Upper lobe of left lung (tissue), 6 donors: Measurements from ENCODE around the gene NDUFB7. TPM values are rescaled to one million over a fixed set of nuclear protein-coding genes. Genes with fewer than 3 reads are reported as not detected.
"Not testable (repeated sequence)": the region's sequence is repeated elsewhere in the genome, so short reads cannot be mapped to it uniquely, and the experiment has no call there.

ENCODE experiments used
- ATAC-seq, 2 donors: fragments of 200-7000 bp; cut with Tn5 transposase; one replicate each; pipeline ENCODE4 v1.9.1; 2022; ENCODE audit warnings: mild to moderate bottlenecking in 2 of 2, moderate library complexity in 2 of 2; ENCODE audit not compliant: low FRiP score in 2 of 2
- DNase-seq, 2 donors: peaks; one replicate each; pipeline ENCODE4 v3.0.0-alpha.2; 2019 to 2020
- H3K27ac ChIP-seq, 4 donors: fragments of 200-600 bp; sonication (generic); one replicate each; pipeline ENCODE4 v1.5.1; 2016 to 2019
- H3K27me3 ChIP-seq, 4 donors: fragments of 200-600 bp; sonication (generic); one replicate each; pipeline ENCODE4 v1.5.1; 2017 to 2019
- H3K36me3 ChIP-seq, 4 donors: fragments of 200-600 bp; sonication (generic); one replicate each; pipeline ENCODE4 v1.5.1; 2016 to 2019
- H3K4me1 ChIP-seq, 4 donors: fragments of 200-600 bp; sonication (generic); one replicate each; pipeline ENCODE4 v1.5.1; 2018 to 2019
- H3K4me3 ChIP-seq, 4 donors: fragments of 200-600 bp; sonication (generic); one replicate each; pipeline ENCODE4 v1.5.1; 2017 to 2019; ENCODE audit warnings: mild to moderate bottlenecking in 2 of 4, moderate library complexity in 1 of 4
- H3K9me3 ChIP-seq, 4 donors: fragments of 200-600 bp; sonication (generic); one replicate each; pipeline ENCODE4 v1.5.1; 2018 to 2019
- CTCF ChIP-seq, 6 experiments: fragments of 450-650 bp in 4 of 6; fragments of 200-600 bp in 2 of 6; sonication (generic) in 2 of 6; IDR thresholded peaks; one replicate each; pipeline ENCODE4 v1.5.1; 2016 to 2019; ENCODE audit warnings: antibody characterized with exemption in 6 of 6
- EP300 ChIP-seq, 4 donors: sonication (generic); formaldehyde crosslinking; IDR thresholded peaks; one replicate each; pipeline ENCODE4 v1.5.1; 2017; ENCODE audit warnings: antibody characterized with exemption in 4 of 4, control low read depth in 2 of 4
- POLR2A ChIP-seq, 4 donors: fragments of 450-650 bp; IDR thresholded peaks; one replicate each; pipeline ENCODE4 v1.5.1; 2016 to 2017; ENCODE audit warnings: antibody characterized with exemption in 4 of 4, mild to moderate bottlenecking in 2 of 4
- POLR2AphosphoS5 ChIP-seq, 2 donors: sonication (generic); formaldehyde crosslinking; IDR thresholded peaks; one replicate each; pipeline ENCODE4 v1.5.1; 2017; ENCODE audit warnings: antibody characterized with exemption in 2 of 2
- WGBS, 2 donors: methylation state at CpG; one replicate each; pipeline ENCODE4 v1.1.5; 2017 to 2018; 5-methylcytosine and 5-hydroxymethylcytosine counted together
- total RNA-seq, 6 donors: library from RNA; depleted of rRNA in 4 of 6; stranded (reverse); fragments of >200 nt in 4 of 6; gene quantifications; one replicate each; pipeline versions ENCODE4 v1.1.0 to v1.2.1, GENCODE V29; 2016 to 2021
- donor health status: DM: no; HTN: no; CAD: no; lungs with moderate emphysema.
- donor health status: DM: no; HTN: yes; CAD: no; lungs with severe emphysema.

NDUFB7 gene
- total RNA-seq, 6 donors from 2014 or later, result 124 to 350 (median 171) TPM

- ATAC-seq, result peak in 1 of 2 donors; percentile 54
- Histone ChIP-seq H3K4me3 (no peak overlapping the region), H3K27me3 (no peaks in the 10 kb centered on the region), H3K36me3 (peaks cover 0 to 5% (median 0%) of the 10 kb centered on the region in 4 donors), H3K4me1 (peaks cover 4 to 23% (median 11%) of the 10 kb centered on the region in 4 donors), H3K9me3 (no peaks in the 10 kb centered on the region), H3K27ac (peak overlapping the region in 1 of 4 donors; percentile 26)
- TF ChIP-seq POLR2A (IDR thresholded peaks at IDR 0.05), result no peak
- no peak for DNase-seq
- 52% methylated on average over 7 of the region's 7 CpGs for WGBS, 2 donors
These were observed 29.0 kb downstream of the NDUFB7 start for GRCh38 chr19:14542711-14543328.

GRCh38 chr19:14541979-14542378, 29.9 kb downstream of the NDUFB7 start:
- peaks cover 4 to 32% (median 16%) of the 10 kb centered on the region in 4 donors for H3K4me1 ChIP-seq
- ATAC-seq, H3K27ac ChIP-seq, H3K9me3 ChIP-seq, H3K27me3 ChIP-seq, H3K36me3 ChIP-seq, H3K4me3 ChIP-seq, DNase-seq: not testable (repeated sequence)
- 79 to 98% methylated on average over 5 of the region's 5 CpGs for WGBS, 2 donors

GRCh38 chr19:14540741-14541525, 30.9 kb downstream of the NDUFB7 start:
- DNase-seq (peak in 1 of 2 donors; percentile 15), ATAC-seq (no peak)
- H3K4me1 ChIP-seq, result peaks cover 10 to 39% (median 21%) of the 10 kb centered on the region in 4 donors
- no peaks in the 10 kb centered on the region for H3K9me3 ChIP-seq
- no peaks in the 10 kb centered on the region for H3K27me3 ChIP-seq
- no peak overlapping the region for H3K27ac ChIP-seq
- WGBS, 2 donors, result 93 to 96% methylated on average over 16 to 19 of the region's 19 CpGs
- H3K36me3 ChIP-seq, result peaks cover 0 to 5% (median 0%) of the 10 kb centered on the region in 4 donors
- no peak for TF ChIP-seq POLR2A (IDR thresholded peaks at IDR 0.05)
- no peak for TF ChIP-seq EP300 (IDR thresholded peaks at IDR 0.05)
- no peak for TF ChIP-seq CTCF (IDR thresholded peaks at IDR 0.05)
- TF ChIP-seq POLR2AphosphoS5 (IDR thresholded peaks at IDR 0.05), result no peak
- no peak overlapping the region for H3K4me3 ChIP-seq

- H3K27me3 ChIP-seq, result no peaks in the 10 kb centered on the region
- ATAC-seq, result peak; percentile 85 to 92
- DNase-seq, result peak; percentile 86 to 93
- H3K36me3 ChIP-seq, result peaks cover 0 to 8% (median 2%) of the 10 kb centered on the region in 4 donors
- no peaks in the 10 kb centered on the region for H3K9me3 ChIP-seq
- H3K4me3 ChIP-seq, result peak overlapping the region in 3 of 4 donors; percentile 18 to 31 (median 29)
- H3K27ac ChIP-seq, result peak overlapping the region in 3 of 4 donors; percentile 1 to 52 (median 18)
- 23 to 37% methylated on average over 20 to 23 of the region's 24 CpGs for WGBS, 2 donors
- H3K4me1 ChIP-seq, result peaks cover 5 to 20% (median 12%) of the 10 kb centered on the region in 4 donors
- TF ChIP-seq POLR2AphosphoS5 (IDR thresholded peaks at IDR 0.05) (peak in 1 of 2 donors; percentile 60), CTCF (IDR thresholded peaks at IDR 0.05) (no peak)
These were observed 34.8 kb downstream of the NDUFB7 start for GRCh38 chr19:14536926-14537692.

- no peaks in the 10 kb centered on the region for H3K27me3 ChIP-seq
- H3K4me1 ChIP-seq, result peaks cover 19 to 45% (median 26%) of the 10 kb centered on the region in 4 donors
- H3K9me3 ChIP-seq, result no peaks in the 10 kb centered on the region
- 91 to 94% methylated on average over 5 of the region's 5 CpGs for WGBS, 2 donors
- TF ChIP-seq EP300 (IDR thresholded peaks at IDR 0.05) (no peak), POLR2A (IDR thresholded peaks at IDR 0.05) (no peak), POLR2AphosphoS5 (IDR thresholded peaks at IDR 0.05) (no peak), CTCF (IDR thresholded peaks at IDR 0.05) (no peak)
- no peak overlapping the region for H3K4me3 ChIP-seq
- peaks cover 0 to 4% (median 2%) of the 10 kb centered on the region in 4 donors for H3K36me3 ChIP-seq
- DNase-seq (no peak), ATAC-seq (no peak)
- H3K27ac ChIP-seq, result no peak overlapping the region
These were observed 38.4 kb downstream of the NDUFB7 start for GRCh38 chr19:14533450-14533849.
